Hippocampal formation (tissue), 2 donors: ENCODE data around the gene PDE3A.

Source experiments
- DNase-seq, 2 donors: peaks; one replicate each; lab custom pipeline; 2025; lab: John Stamatoyannopoulos, UW

The PDE3A gene

DNA sequence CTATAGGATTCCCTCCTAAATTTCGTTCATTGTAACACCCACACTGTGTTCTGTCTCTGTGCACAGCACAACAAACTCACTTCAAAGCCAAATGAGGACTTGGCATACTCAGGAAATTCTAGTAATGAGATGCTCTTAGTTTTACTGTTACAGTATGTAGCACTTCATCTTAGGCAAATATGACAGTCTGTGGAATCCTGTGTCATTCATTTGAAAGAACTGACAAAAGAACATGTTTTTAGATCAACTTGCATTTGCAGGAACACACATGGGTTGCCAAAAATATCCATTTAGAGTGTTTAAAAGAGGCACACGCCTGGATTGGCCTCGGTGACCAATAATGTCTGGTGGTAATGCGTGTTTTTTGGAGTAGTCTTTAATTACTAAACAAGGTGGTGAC, 56.5 kb downstream of the PDE3A start:
- no peak for DNase-seq

DNA sequence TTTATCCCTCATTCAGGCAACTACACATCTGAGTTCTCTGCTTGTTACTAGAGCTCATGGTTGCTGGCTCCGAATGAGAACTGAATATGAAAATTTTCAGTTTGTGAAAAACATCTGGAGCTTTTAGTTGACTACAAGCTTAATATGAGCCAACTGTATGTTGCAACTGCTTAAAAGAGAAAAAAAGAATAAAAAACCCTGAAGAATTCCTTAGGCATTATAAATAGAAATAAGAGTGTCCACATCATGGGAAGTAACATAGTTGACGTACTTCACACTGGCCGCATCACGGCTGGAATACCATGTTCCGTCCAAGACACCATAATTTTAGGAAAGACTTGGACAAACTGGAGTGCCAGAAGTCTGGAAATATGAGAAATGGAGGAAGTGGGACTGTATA, 57.9 kb downstream of the PDE3A start:
- no peak for DNase-seq

DNA sequence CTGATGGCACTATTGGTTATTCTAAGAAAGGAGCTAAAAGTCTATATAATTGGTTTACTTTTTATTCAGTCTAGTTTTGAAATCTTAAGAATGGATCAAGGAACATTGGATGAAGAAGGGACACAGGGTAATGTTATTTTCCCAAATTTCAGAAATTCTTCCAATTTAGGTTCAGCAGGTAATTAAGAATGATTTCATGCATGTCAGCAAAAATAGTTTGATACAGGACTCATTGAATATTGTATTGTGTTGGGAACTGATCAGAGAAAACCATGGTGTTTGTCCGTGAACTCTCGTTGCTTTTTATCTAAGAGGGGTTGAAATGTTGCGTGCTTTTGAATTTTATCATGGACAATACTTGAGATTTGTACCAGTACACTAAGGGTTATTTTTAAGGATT, 58.6 kb downstream of the PDE3A start:
- DNase-seq: no peak

DNA sequence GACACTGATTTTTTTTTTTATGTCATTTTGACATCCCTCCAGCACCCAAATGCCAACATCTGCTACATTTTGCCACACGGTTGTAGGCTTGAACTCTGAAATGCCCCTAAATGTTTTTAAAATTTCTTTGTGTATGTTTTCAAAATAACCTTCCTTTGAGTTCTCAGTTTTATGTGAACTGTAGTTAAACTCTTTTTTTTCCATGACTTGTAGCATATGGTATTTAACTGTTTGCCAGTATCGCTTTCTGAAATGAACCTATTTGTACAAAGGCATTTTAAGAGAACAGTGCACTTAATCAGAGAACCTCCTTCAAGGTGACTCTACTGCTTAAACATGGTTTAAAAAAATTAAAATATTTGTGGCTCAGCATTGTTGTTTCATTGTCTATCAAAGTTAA, 61.5 kb downstream of the PDE3A start:
- no peak for DNase-seq

DNA sequence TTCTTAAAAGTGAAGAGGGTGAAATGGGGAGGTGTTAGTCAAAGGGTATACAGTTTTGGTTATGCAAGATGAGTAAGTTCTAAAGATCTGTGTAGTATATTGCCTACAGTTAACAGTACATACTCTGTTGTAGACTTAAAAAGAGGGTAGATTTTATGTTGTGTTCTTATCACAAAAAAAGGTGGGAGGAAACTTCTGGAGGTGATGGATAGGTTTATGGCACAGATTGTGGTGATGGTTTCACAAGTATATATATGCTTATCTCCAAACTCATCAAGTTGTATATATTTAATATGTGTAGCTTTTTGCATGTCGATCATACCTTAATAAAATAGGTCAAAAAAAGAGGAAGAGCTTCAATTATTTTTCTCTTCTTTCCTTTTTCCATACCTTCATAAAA, 64.0 kb downstream of the PDE3A start:
- DNase-seq: no peak

DNA sequence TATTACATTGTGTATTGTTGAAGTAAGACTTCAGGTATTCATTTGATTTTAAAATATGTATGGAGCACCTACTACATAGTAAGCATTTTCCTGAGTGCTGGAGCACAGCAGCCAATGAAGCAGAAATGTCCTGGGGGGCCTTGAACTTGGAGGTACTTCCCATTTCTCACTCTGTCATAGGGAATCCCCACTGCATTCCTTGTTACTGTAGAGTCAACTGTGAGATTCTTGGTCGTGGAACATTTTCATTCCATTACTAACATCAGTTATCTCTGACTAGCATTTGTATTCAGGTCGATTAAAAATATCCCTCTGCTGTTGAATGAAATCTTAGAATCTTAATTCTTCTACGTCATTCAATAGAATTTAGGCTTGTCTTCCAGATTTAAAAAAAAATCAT, 66.7 kb downstream of the PDE3A start:
- no peak for DNase-seq

DNA sequence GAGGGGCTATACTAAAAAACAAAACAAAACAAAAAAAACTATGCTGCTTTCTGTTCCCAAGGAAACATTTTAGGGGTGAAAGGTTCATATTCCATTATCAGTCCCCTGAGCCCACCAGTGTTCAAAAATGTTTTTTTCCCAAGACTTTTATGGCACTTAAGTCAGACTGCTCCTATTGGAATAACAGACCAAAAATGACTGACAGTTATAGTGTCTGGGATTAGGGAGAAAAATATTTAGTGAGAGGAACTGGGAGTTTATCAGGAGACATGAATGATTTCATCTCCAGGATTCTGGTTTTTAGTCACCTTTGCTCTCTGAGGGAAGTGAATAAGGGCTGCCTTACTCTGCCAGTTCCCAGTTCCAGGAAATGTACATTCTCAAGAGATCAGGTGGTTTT, 68.0 kb downstream of the PDE3A start:
- no peak for DNase-seq

DNA sequence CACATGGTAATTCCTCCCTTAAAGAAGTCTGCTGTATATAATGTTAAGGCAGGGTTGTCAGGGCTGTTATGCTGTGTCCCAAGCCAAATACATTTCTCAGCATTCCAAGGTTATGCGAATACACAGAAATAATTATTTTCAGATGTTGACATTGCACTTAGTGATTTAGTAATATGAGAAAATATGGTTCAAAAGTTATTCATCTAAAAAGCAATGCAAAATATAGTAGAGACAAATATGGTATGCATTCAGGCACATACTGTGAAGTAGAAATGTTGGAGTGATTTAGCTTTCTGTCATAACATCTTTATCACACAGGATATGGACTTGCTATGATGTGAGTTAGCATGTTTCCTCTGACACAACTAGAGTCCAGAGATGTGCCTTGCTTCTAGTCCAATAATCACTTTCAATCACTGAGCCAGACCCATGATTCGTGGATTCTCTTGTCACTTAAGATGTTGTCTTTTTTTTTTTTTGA, 70.0 kb downstream of the PDE3A start:
- no peak for DNase-seq

DNA sequence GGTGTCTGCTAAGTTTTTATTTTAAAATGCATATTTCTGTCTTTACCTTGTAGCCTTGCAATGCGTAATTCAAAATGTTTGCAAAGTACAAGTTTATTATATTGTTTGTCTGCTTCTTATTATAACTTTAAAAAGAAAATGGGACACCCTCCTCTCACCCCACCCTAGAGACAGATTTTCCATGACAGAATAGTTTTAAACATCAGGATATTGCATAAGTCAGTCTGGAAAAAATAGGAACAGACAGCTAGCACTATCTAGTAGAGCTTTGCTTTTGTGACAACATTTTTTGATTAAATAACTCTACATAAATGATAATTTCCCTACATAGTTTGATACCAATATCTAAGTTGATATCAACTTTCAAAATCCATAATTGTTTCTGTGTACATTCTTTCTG, 71.3 kb downstream of the PDE3A start:
- DNase-seq: no peak

DNA sequence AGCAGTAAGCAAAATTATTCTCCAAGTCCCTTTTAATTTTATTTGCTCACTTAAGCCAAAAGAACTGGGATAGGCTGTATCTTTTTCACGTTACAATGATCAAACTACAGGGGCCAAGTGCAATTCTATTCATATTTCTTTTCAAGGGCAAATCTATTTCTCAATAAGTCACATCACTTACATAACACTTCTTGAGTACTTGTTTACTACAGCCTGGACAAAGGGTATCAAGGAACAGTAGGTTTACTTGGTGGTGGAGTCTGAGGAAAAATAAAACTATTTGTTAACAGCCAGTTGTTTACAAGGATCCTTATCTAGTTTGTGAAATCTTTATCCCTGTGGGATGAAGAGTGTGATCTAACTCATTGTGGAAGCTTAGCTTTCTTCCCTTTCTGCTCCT, 72.1 kb downstream of the PDE3A start:
- no peak for DNase-seq

DNA sequence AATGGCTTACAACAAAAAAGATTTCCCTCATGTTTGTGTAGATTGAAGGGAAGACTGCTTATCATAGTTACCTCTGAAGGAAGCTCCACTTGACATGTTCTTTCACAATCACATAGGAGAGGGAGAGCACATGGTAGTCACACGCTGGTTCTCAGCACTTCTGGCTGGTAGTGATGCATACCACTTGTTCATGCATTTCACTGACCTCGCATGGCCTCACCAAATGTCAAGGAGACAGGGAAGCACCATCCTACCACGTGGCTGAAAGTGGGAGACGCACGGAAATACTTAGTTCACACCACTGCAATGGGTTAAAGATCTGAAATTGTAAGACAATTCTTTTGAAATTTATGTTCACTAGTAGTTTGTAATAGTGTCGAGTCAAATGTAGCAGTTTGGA, 74.0 kb downstream of the PDE3A start:
- DNase-seq: no peak

DNA sequence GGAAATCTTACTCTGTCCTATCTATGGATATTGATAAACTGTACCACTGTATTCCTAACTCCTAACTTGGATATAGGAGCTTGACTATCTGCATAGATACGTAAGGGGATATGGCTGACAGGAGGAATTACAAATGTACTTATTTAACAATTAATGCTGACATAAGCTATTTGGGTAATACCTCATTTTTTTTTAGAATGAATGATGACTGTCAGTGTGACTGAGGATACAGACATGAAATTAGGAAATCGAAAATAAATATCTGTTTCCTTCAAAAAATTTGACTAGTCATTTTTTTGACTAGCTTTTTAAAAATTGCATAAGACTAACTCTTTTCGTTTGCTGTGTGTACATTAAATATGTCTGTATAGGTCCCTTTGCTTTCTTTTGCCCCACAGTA, 74.9 kb downstream of the PDE3A start:
- no peak for DNase-seq

DNA sequence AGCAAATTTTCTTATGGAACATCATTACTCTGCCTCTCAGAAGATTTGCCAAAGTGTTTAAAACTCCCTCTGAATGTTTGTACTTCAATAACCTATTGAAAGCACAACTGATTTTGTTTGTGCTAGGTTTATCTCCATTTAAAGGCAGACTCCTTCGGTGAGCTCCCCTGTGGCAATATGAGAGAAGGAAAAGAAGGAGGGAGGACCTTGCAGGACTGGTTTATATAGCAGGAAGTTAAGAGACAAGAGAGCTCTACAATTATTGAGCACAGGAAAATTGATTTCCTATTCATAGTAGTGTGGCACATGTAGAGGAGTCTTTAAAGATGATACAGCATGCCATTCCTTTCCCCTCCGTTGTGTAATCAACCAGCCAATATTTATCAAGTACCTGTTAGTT, 75.5 kb downstream of the PDE3A start:
- DNase-seq: no peak

DNA sequence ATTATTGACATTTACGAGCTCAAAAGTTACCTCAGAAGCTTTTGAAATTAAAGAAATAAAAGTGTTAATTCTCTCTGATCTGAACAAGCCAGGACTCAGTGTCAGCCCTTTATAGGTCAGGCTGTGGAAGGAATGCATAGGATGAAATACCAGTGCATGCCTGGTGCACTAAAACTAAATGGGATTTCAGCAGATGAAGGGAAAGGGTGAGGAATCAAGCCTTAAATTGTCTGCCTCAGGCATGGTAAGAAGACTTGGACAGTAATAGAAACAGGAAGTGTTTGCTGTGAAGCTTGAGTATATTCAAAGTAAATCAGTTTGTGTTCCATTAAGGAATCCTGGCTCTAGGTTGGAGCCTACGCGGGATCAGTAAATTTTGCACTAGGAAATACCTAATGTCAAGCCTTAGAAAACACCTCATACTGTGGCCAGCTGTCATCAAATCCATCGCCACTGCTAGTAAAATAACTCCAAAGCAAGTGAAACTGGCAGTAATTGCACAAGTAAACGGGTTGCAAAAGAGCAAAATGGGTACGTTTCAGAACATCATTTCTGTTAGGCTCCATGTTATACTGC, 76.3 kb downstream of the PDE3A start:
- no peak for DNase-seq

DNA sequence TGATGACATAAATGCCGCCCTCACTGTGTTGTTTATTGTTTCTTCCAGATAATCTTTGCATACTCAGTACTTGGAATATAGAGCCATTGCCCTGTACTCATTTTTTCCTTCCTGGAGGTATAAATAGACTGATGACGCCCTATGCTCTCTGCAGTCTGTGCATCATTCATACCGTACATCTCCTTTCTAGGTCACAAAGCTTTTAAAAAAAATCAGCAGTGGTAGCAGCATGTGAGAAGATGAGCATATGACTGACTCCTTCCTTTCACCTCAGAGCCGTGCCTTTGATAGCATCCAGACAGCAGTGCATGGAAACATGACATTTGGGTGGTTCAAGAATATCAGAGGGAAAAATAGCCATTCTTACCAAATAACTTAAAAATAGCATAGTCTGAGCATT, 77.3 kb downstream of the PDE3A start:
- DNase-seq: no peak

DNA sequence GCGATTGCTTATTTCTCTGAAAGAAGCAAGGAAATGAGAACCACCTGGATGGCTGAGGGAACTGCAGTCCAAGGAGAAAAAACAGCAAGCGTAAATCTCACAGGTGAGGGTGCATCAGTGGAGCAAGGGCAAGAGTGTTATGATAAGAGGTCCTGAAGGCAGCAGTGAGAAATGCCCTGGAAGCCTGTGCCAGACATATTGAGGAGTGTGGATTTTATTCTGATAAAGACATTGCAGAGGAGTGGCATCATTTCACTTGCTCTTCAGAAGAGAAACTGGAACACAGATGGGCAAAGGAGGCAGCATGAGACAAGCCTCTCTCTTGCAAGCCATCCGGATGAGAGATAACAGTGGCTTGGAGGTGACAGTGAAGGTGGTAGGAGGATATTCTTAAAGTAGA, 78.5 kb downstream of the PDE3A start:
- DNase-seq: no peak

DNA sequence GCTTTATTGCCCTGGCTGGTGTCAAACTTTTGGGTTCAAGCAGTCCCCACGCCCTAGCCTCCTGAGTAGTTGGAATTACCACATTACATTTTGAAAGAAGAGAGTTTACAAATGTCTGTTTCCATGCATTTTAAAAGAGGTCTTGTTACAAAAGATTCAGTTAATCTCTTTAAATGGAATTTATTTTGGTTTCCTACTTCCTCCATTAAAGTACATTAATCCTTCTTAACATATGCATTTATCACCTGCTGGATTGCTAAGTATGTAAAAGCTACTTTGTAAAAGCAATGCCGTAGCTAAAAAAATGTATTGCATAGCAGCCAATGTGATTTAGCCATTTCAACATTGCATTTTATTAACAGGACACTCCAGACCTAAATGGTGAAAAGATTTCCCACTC, 80.4 kb downstream of the PDE3A start:
- no peak for DNase-seq

DNA sequence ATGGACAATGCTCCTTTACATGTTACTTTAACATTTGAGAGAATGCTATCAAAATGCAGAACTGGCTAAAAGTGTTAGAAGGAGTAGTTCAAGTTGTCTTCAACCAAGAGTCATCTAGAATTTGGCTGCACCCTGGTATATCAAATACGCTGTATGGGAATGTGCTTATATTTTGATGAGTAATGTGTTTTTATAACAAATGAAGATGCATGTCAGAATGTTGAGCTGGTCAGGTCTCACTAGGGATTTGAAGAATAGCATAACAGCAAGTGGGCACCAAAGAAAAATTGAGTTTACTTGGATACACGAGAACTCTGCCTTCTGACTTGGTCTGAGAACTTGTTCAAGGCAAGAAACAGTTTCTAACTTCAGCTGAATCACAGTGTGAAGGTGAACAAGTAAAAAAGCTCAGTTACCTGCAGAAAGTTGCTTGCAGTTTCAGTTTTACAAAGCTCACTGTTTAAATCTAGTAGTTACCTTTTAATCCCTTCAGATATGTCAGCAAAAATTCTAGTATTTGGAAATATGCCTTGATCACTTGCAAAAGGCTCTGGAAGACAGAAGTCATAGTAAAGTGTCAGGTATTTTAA, 82.3 kb downstream of the PDE3A start:
- DNase-seq: no peak

DNA sequence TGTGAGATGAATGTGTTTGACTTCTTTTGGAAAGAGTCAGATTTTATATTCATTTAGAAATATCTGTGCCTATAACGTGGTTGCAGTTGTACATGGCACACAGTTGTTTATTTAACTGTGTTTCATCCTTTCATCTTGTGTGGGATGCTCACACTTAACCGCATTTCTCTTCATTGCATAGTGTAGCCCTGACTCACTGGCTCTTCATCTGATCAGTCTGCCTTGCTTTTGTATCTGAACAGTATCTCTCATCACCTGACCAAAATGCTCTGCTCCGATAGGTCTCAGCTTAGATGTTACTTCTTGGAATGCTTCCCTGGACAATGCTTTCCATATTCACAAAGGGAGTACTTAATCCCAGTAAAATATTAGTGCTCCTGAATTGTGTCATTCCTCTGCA, 83.4 kb downstream of the PDE3A start:
- DNase-seq: no peak

DNA sequence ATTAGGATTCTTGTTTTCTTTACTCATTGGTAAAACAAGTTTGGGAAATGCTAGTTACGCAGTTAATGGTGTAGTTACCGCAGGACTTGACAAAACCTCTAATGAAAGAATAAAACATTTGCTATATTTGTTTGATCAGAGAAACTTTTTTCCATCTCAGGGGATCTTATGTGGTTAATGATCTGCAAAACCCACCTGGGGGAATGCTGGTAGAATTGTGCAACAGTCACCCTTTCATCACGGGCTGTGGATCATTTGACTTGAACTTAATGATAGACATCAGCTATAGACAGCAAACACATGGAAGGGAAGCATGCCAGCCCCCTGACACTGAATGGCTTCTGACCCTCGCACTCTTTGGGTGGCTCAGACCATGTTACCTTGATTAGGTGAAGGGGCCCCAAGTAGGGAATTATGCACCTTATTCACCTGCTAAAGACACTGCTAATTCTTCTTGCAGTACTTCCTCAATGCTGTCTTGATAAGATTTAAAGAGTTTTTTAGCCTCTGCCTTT, 84.2 kb downstream of the PDE3A start:
- DNase-seq: no peak

DNA sequence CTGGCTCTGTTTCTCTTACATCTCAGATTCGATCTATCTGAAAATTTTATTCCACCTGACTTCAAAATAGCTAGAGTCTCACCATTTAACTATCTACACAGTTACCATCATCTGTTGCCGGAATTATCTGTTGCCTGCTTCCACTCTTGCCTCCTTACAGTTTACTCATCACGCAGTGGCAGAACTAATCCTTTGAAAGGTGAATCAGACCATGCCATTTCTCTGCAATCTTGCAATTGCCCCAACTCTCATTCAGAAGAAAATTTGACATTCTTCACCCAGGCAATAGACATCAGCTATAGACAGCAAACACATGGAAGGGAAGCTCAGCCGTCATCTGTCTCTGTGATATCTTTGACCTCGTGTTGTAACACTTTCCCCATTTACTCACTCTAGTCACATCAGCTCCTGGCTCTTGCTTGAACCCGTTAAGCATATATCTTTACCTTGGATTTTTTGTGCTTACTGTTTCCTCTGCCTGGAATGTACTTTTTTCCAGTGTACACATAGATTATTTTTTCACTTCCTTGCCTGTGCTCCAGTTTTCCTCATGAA, 85.5 kb downstream of the PDE3A start:
- no peak for DNase-seq

DNA sequence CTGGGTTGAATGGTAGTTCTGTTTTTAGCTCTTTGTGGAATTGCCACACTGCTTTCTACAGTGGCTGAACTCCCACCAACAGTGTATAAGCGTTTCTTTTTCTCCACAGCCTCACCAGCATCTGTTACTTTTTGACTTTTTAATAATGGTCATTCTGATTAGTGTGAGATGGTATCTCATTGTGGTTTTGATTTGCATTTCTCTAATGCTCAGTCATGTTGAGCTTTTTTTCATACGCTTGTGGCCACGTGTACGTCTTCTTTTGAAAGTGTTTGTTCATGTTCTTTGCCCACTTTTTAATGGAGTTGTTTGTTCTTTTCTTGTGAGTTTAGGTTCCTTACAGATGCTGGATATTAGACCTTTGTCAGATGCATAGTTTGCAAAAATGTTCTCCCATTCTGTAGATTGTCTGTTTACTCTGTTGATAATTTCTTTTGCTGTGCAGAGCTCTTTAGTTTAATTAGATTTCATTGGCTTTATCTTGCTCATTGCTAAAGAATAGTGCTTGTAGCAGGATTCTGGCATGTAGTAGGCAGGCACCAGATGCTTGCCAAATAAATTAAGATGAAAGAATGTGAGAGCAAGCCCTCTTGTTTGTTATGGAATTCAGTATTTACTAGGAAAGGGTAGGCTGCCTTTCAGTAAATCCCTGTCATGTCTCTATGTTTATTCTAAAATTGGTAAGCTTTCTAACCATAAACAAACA, 86.8 kb downstream of the PDE3A start:
- no peak for DNase-seq

DNA sequence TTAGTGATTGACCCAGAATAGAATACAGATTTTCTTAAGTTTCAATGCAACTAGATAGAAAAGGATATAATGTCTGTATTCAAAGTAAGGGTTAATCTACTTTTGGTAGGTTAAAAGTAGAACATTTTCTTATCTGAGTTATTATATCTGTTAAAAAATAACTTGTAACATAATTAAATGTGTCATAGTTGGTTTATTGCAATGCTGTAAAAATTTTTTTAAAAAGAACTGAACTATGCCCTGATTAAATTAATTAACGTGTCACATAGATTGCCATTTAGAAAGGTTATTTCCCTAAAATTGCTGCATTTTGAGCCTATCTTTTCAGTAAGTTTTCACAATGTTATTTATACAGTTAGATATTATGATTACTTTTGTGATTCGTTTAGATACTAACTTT, 89.2 kb downstream of the PDE3A start:
- no peak for DNase-seq
